GM21737 (cell line): ENCODE results near the gene TNPO2.
A peak's percentile ranks its signal among the peaks of the same experiment; 100 is the strongest.

Experiments used
- ATAC-seq: cut with Tn5 transposase; IDR thresholded peaks from one replicate; pipeline ENCODE4 v1.9.1; 2021; ENCODE audit warnings: mild to moderate bottlenecking, moderate library complexity; ENCODE audit not compliant: unreplicated experiment

TNPO2 gene

DNA sequence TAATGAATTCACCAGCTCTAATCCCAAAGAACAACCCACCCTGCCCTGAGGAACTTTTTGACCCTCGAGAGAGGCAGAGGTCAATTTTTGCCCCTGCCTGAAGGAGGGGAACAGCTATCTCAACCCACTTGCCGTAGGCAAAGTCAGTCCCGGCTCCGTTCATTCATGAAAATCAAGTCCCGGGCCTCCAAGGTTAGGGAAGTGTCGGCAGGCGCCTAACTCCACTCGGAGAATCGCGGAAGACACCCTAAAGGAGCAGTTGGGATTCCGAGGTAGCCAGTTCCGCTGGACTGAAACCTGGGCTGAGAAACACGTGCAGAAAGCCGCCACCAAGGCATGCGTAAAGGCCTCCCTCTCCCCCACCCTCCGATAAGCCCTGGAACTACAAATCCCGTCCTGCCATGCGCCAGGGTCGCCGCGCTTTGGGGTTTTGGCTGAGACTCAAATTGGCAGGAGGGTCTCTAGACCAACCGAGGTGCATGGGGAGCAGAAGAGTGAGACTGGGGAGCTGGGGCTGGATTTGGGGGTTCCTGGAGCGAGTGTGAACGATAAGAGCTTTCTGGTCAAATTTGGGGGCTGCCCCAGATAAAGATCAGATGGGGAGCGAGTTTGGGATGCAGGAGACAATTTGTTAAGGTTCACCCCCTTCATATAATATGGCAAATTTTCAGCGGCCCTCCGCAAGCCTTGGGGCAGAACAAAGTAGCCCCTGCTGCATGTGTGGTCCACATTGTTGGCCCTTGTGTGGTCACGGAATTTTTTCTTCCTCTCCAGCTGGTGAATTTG, at the start of gene TNPO2:
Gene TNPO2 (minus strand): TSS at position 292 of the 786 bp plus-strand sequence. CDS start 2,955 bp downstream, outside the sequence.
- peak; percentile 37 for ATAC-seq

DNA sequence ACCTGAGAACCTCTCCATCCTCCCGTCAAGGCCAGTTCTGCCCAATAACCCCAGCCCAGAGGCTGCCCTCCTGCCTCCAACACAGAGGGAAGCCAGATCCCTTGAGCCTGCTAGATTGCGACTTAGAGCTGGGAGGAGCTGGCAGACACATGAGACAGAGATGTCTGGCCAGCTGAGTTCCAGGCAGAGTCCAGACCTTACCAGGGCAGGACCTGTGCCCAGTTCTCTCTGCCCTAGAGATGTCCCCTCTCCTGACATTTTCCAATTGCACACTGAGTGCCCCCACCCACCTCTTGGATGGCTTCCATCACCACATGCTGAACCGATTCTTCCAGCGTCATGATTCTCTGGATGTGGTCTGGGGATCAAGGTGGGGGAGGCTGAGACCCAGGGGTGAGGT, 48.6 kb upstream of the TNPO2 start:
- no peak for ATAC-seq

DNA sequence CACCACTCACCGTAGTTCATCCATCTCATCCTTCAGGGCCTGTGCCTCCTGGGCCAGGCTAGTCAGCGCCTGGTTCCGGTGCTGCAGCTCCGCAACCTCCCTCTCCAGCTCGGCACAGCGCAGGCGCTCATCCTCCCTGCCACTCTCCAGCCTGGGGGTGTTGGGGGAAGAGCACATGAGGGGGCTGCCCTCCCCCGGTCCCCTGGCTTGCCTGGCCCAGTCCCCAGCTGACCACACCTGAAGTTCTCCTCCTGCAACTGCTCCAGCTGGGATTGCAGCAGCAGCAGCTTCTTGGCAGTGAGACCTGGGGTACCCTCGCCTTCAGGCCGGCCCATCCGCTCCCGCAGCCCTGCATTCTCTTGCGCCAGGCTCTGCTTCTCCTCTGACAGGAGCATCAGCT, 47.2 kb upstream of the TNPO2 start:
- no peak for ATAC-seq

DNA sequence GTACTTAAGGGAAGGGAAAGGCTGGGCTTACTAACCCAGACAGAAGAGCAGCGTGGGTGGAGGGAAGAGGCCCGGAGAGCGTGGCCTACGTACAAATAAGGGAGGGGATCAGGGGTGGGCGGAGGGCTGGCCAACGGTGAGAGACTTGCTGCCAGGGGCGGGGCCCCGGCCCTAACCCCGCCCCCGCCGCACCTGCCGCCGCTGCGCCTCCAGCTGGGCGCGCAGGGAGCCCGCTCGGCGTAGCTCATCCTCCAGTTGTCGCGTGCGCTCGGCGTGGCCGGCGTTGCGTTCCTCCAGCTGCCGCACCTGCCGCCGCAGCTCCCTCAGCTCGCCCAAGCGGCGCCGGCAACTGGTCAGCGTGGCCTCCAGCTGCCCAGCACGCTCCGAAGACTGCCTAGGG, 46.0 kb upstream of the TNPO2 start:
- no peak for ATAC-seq

DNA sequence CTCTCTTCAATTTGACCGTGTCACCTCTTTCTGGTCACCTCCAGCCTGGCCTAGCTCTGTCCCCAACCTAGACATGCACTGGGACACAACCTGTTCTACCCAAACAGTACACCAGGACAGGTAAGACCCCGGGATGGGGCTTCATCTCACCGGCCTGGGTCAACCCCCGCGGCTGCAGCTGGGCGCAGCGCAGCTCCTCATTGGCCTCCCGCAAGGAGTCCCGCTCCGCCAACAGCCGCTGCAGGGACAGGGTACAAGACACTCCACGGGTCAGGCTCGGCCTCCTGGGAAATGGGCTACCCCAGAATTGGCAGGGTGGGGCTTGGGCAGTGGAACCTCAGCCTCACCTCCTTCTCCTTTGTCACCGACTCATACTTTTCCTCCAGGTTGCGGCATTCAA, 43.9 kb upstream of the TNPO2 start:
- ATAC-seq, result no peak

DNA sequence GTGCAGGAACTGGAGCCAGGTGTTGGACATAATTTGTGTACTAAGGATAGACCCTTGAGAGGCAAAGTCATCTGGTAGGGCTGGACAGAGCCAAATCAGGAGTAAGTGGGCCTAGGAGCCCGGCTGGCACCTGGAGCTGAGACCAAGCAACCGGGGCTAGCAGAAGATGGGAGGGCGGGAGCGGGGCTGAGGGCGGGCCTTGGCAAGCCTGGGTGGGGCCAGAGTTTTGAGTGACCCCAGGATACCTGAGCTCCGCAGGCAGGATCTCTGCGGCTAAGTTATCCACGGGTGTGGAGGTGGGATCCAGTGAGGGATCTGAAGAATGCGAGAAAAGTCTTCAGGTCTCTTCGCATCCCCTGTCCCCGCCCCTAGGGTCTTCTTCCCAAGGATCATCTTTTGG, 43.4 kb upstream of the TNPO2 start:
- ATAC-seq, result no peak

DNA sequence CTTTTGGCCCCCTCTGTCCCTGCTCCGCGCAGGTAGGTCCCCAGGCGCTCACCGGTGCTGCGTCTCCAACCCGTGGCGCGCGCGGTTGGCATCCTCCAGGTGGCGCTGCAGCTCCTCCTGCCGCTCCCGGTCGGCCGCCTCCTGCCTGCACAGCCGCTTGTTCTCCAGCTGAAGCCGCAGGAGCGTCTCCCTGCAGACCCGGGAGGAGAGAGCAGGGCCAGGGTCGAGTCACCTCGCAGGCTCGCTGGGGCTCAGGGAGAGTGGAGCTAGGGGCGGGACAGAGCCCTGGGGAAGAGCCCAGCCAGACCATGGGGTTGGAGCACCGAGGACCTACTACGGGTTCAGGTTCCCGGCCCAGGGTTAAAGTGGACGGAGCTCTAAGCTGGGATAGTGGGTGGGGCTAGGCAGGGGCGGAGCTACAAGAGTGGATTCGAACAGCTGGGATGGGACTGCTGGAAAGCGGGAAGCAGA, 42.4 kb upstream of the TNPO2 start:
- peak; percentile 54 for ATAC-seq

DNA sequence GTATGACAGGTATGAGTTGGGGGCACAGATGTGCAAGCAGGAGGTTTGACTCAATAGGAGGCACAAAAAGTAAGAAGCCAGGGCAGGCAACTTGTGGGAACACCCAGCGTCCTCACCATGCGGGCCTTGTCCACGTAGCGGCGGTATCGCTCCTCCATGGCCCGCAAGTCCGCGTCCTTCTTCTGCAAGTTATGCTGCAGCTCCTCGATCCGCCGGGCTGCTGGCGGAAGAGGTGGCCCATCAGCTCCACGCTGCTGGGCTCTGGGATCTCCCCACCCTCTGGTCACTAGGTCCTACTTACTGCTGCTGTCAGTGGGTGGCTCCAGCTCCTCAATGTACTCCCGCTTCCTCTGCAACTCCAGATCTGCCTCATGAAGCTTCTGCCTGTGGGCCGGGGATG, 41.0 kb upstream of the TNPO2 start:
- ATAC-seq, result no peak

DNA sequence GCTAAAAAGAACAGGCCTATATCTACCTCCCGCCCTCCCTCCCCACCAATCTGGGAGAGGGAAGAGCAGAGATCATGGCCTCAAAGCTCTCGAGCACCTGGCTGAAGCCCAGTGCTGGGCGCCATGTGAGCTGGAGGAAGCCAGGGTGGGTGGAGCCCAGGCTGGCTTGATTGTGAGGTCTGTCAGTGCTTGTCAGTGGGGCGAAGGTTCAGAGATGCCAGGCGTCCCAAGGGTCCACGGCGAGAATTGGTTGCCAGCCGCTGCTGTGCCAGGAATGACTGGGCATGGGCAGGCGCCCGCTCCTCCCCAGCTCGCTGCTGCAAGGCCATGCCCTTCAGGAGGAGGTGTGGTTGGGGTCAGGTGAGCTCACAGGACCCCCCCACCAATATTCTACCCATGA, 39.4 kb upstream of the TNPO2 start:
- no peak for ATAC-seq

DNA sequence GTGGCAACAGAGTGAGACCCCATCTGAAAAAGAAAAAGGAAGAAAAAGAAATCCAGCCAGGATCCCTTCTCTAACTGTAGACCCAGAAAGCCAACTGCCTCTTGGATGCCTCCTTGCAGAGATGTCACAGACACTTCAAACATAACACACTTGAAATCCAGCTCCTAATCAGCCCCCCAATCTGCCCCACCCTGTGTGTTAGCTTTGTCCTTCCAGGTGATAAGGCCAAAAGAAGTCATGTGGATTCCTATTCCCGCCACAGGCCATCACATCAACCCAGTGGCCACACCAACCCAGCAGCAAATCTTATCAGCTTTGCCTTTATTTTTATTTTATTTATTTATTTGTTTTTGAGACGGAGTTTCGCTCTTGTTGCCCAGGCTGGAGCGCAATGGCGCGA, 36.0 kb upstream of the TNPO2 start:
- ATAC-seq, result no peak

DNA sequence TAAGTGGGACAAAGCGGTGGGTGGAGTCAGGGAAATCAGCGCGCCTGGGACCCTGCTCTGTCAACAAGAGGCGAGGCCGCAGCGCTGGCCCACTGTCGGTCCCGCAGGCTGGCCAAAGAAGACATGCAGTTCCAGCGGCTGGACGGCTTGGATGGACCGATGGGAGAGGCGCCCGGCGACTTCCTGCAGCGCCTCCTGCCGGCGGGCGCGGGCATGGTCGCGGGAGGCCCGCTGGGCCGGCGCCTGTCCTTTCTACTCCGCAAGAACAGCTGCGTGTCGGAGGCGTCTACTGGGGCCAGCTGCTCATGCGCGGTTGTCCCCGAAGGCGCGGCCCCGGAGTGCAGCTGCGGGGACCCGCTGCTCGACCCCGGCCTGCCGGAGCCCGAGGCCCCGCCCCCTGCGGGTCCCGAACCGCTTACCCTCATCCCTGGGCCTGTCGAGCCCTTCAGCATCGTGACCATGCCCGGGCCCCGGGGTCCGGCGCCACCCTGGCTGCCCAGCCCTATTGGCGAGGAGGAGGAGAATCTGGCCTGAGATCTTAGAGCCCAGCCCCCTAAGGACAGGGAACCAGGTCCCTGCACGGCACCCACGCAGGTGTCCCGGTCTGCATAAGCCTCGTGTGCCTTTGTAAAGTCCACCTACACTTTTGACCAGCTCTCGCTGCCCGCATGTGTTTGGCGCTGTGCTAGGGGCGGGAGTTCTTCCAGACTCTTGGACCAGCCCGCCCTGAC, 34.0 kb upstream of the TNPO2 start:
- no peak for ATAC-seq

DNA sequence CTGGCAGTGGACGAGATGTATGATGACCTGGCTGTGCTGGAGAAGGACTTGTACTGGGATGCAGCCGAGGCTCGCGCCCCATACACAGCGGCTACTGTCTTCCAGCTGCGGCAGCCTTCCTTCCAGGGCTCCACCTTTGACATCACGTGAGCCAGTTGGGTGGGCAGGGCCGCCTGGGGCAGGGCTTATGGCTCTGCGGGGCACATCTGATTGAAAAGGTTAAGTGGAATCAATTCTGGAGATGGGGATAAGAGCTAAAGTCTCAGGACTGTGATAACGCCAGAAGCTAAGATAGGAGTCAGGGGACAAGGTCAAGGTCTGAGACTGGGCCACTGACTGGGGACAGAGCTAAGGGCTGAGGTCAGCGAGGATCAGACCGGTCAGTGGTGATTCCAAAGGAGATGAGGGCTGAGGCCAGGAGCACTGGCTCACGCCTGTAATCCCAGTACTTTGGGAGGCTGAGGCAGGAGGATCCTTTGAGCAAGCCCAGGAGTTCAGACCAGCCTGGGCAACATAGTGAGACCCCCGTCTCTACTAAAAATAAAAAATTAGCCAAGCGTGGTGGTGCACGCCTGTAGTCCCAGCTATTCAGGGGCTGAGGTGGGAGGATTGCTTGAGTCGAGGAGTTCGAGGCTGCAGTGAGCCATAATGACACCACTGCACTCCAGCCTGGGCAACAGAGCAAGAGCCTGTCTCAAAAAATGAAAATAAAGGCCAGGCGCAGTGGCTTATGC, 32.6 kb upstream of the TNPO2 start:
- no peak for ATAC-seq

DNA sequence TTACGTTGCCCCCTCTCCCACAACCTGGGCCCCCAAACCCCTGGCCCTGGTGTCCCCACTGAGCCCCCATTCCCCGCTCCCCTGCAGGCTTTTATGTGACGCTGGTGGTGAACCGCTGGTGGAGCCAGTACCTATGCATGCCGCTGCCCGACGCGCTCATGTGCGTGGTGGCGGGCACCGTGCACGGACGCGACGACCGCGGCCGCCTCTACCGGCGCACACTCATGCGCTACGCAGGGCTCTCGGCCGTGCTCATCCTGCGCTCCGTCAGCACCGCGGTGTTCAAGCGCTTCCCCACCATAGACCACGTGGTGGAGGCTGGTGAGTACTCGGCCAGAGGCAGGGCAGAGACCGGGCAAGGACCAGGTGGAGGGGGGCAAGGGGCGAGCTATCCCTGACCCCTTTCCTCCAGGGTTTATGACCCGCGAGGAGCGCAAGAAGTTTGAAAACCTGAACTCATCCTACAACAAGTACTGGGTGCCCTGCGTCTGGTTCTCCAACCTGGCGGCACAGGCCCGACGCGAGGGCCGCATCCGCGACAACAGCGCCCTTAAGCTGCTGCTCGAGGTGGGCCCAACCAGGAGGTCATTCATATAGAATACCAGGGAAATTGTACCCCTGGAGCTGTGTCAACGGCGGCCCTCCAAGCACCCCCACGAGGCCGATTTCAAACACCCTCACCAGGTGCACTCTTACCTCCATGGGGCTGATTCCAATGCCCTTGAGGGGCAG, 30.9 kb upstream of the TNPO2 start:
- no peak for ATAC-seq

DNA sequence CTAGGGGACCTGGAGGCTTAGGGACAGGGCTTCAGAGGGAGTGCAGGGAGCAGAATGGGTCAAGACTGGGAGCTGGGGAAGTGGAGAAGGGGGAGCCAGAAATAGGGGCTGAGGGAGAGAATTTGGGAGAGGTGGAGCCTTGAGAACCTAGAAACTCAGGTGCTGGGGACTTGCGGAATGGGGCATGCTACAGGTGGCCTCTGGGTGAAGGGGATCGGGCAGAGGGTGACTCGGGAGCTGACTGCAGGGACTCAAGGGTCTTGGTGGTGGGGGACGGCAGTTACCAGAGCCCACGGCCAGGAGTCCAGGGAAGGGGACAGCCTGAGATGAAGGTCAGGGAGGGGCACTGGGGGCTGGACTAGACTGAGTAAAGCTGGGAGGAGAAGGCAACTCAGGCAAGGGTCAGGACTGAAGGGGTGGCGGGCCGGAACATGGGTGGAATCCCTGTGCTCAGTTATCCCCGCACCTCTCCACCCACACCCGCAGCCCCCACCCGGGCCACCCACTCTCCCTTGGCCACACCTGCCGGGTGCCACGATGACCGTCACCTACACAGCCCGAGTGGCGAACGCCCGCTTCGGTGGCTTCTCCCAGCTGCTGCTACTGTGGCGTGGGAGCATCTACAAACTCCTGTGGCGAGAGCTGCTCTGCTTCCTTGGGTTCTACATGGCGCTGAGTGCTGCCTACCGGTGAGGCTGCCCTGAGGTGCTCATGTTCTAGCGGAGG, 28.5 kb upstream of the TNPO2 start:
- no peak for ATAC-seq

DNA sequence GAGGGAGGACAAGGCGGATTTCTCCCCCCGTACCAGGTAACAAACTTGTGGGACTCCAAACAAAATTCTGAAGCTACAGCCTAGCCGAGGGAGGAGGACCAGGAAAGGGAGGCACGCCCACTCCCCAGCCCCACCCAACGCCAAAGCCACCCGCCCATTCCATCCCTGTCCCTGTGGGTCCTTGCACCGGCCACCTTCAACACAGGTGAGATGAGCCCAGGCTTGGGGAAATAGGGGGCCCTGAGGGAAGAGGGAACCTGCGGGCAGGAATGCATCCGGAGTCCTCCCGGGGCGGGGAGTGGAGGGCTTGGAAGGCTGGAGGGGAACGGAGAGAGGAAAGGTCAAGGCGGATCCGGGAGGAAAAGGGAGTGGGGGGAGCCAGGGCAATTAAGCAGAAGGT, 27.9 kb upstream of the TNPO2 start, which contains the start of gene BEST2:
Gene BEST2 (plus strand): TSS at position 157 of the 400 bp plus-strand sequence. CDS start 802 bp downstream, outside the sequence.
- no peak for ATAC-seq

DNA sequence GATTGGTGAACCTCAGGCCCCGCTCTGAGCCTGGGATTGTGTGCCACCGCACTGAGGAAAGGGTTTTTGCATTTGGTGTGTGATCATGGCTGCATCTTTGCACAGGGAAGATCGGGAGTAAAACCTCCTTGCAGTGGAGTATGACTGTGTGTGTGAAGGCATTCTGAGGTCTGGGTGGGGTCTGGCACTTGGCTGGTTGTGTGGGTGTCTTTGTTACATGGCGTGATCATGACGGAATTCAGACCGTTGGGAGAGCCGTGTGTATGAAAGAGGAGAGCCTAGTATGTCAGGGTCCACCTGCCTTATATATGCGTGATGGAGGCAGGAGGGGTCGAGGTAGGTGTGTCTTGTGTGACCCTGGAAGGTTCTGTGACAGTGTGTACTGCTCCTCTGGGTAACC, 27.1 kb upstream of the TNPO2 start:
- no peak for ATAC-seq

DNA sequence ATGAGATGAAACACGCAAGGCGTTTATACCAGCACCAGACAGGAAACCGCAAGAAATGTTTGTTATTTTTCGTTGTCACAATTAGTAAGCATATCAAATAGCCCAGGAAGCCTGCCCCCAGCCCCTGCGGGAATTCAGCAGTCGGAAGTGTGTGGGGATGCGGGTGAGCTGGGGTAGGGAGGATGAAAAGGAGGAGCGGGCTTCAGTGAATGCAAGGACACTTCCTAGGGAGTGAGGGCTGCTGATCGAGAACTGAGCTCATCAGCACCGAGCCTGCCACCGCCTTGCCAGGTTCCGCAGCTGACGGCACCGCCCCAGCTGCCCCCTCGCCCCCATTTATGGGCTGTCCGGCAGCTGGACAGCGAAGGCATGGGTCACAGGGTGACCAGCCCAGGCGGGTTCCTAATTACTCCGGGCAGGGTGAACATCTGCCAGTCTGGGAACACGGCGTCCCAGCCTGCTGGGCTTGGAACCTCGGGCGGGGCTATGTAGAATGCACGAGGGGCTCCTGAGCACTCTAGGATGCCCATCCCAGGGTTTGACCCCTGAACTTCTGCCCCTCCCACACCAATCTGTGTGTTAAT, 26.3 kb upstream of the TNPO2 start:
- ATAC-seq, result no peak

DNA sequence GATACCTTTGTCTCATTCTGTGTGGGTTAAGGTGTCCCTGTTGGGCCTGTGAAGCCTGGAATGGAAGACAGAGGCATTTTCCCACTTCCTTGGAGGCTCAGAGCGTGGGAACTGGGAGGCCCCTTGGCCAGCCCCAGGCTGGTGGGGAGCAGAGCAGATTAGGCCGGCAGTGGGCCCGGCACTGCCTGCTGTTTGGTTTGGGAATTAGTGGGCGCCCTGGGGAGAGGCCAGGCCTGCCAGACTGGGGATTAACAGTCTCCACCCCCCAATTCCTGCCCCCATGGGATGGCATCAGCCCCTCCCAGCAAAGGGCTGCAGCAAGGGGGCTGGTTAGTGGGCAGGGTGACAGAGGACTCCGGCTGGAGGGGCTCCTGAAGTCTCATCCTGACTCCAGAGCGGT, 24.8 kb upstream of the TNPO2 start:
- no peak for ATAC-seq

DNA sequence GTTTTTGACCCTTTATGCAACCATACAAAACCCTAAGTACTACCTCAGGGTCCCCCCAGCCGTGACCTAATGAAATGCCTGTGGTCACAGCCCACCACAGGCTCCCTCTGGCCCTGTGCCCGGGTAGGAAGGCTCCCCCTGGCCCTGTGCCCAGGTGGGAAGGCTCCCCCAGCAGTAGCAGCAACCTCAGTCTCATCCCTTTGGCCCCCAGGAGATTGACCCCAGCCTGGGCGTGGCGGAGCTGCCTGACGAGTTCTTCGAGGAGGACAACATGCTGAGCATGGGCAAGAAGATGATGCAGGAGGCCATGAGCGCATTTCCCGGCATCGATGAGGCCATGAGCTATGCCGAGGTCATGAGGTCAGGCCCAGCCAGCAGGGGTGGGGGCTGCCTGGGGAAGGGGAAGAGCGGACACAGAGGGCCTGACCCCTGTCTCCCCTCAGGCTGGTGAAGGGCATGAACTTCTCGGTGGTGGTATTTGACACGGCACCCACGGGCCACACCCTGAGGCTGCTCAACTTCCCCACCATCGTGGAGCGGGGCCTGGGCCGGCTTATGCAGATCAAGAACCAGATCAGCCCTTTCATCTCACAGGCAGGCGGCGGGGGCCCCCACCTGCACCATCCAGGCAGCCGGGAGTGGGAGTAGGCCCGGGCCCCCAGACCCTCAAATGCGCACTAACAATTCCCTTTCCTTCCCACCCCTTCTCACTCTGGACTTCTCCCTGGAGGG, 21.6 kb upstream of the TNPO2 start:
- ATAC-seq, result no peak
